Fibroblast of mammary gland (primary cell): Measurements from ENCODE around the gene MARCHF7.

ENCODE experiments used
- DNase-seq: peaks from one replicate; pipeline ENCODE4 v3.0.0-alpha.2; 2010; ENCODE audit warnings: low read depth
- H3K4me3 ChIP-seq: 2 replicates; pipeline ENCODE4 v1.5.1; 2011; ENCODE audit warnings: low read depth, mild to moderate bottlenecking, low read length, moderate library complexity; ENCODE audit not compliant: control insufficient read depth
- TF ChIP-seq, protein P1 (sequence below): conservative IDR thresholded peaks from 2 replicates; pipeline ENCODE4 v1.5.1; 2011; ENCODE audit warnings: low read depth, low read length, inconsistent platforms; ENCODE audit not compliant: control insufficient read depth, insufficient read depth

The MARCHF7 gene

DNA sequence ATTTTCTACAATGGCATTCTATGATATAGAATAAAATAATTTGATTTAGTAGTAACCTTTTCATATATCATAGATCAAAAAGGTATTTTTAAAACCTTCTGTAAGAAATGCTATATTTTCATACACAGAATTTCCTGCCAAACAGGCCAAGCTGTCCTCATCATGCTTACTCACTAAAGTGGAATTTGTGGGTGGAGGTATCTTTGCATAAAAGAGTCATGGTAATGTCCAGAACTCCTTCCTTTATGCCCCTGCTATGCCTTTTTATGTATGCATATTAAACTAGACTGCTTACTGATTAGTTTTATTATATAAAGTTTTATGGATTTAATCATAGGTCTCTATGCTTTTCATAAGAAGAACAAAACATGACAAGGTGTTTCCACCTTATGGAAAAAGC, 27.5 kb upstream of the MARCHF7 start:
- TF ChIP-seq, protein P1, sequence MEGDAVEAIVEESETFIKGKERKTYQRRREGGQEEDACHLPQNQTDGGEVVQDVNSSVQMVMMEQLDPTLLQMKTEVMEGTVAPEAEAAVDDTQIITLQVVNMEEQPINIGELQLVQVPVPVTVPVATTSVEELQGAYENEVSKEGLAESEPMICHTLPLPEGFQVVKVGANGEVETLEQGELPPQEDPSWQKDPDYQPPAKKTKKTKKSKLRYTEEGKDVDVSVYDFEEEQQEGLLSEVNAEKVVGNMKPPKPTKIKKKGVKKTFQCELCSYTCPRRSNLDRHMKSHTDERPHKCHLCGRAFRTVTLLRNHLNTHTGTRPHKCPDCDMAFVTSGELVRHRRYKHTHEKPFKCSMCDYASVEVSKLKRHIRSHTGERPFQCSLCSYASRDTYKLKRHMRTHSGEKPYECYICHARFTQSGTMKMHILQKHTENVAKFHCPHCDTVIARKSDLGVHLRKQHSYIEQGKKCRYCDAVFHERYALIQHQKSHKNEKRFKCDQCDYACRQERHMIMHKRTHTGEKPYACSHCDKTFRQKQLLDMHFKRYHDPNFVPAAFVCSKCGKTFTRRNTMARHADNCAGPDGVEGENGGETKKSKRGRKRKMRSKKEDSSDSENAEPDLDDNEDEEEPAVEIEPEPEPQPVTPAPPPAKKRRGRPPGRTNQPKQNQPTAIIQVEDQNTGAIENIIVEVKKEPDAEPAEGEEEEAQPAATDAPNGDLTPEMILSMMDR, result no peak
- no peak overlapping the region for H3K4me3 ChIP-seq
- DNase-seq, result peak; percentile 65

DNA sequence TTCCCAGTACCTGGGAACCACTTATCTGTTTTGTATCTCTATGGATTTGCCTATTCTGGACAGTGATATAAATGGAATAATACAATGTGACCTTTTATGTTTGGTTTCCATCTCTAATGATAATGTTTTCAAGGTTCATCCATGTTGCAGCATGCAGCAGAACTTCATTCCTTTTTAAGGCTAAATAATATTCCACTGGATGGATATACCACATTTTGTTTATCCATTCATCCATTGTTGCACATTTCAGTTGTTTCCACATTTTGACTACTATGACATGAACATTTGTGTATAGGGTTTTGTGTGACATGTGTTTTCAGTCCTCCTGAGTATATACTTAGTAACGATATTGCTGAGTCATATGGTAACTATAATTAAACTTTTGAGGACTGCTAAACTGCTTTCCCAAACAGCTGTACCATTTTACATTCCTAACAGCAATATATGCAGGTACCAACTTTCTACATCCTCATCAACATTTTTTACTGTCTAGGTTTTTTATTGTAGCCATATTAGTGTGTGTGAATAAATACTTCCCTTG, 17.7 kb upstream of the MARCHF7 start:
- no peak for DNase-seq
- TF ChIP-seq, protein P1, result no peak
- H3K4me3 ChIP-seq, result no peak overlapping the region

DNA sequence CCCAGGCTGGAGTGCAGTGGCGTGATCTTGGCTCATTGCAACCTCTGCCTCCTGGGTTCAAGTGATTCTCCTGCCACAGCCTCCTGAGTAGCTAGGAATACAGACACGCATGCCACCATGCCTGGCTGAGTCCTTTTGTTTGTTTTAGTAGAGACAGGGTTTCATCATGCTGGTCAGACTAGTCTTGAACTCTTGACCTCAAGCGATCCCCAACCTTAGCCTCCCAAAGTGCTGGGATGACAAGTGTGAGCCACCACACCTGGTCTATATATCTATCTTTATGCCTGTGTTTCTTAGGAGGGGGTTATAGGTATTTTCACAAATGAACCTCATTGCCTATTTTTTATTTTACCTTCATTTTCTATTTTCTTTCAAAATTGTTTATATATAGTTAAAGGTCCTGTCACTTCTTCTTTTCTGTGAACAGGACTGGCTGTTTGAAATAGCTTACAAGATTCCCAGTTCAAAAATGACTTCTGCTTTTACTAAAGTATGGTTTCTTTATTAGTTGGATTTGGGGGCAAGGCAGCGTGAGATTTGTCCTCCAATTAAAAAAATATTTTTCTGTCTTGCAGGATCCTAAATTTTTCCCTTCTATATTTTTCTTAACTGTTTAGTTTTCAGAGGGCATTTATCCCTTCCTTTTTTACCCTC, 16.4 kb upstream of the MARCHF7 start:
- TF ChIP-seq, protein P1, result no peak
- DNase-seq, result no peak
- no peak overlapping the region for H3K4me3 ChIP-seq

DNA sequence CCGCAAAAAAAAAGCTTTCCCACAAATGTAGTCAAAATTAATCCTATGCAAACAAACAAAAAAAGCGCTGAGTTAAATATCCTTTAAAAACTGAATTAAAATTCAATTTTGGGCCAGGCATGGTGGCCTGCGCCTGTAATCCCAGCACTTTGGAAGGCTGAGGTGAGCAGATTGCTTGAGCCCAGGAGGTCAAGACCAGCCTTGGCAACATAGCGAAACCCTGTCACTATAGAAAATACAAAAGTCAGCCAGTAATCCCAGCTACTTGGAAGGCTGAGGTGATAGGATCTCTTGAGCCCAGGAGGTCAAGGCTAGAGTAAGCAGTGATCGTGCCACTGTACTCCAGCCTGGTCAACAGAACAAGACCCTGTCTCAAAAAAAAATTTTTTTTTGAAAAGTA, 8.8 kb upstream of the MARCHF7 start:
- TF ChIP-seq, protein P1, result no peak
- DNase-seq, result no peak
- H3K4me3 ChIP-seq, result no peak overlapping the region

DNA sequence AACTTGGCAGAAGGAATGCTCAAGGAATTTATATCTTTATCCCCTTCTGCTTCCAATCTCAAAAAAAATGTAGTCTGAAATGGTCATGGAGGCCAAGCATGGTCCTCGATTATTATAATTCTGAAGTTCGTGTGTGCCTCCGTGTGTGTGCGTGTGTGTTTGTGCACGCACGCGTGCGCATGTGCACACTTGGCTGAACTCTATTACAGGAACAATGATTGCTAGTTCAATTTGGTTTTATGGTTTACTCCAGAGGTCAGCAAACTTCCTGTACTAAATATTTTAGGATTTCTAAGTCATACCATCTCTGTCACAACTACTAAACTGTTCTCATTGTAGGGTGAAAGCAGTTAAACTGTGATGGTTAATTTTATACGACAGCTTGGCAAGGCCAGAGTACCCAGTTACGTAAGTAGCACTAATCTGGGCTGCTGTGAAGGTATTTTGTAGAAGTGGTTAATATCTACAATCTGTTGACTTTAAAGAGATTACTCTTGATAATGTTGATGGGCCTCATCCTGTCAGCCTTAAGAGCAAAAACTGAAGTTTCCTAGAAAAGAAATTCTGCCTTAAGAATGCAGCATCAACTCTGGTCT, 5.8 kb upstream of the MARCHF7 start:
- TF ChIP-seq, protein P1, result no peak
- no peak overlapping the region for H3K4me3 ChIP-seq
- DNase-seq, result no peak

DNA sequence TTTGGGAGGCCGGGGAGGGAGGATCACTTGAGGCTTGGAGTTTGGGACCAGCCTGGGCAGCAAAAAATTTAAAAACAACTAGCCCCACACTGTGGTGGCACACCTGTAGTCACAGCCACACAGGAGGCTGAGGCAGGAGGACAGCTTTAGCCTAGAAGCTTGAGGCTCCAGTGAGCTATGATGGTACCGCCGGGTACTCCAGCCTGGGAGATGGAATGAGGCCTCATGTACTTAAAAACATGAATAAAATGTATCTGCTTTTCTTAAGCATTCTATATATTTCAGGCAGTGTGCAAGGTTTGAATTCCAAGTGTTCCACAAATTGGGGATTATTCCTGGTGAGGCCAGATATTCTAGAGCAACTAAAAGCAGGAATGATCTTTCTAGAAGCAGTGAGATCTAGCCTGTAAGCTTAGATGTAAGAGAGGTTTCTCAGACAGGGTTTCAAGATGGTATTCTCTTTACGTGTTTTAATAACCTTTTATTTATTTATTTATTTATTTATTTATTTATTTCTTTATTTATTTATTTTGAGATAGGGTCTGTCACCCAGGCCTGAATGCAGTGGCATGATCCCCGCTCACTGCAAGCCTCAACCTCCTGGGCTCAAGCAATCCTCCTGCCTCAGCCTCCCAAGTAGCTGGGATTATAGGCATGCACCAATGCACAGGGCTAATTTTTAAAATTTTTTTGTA, 4.1 kb upstream of the MARCHF7 start:
- TF ChIP-seq, protein P1, result no peak
- H3K4me3 ChIP-seq, result no peak overlapping the region
- DNase-seq, result no peak
